ENCODE data around the gene CAMSAP2. TPM values are rescaled to one million over a fixed set of nuclear protein-coding genes. Genes with fewer than 3 reads are reported as not detected.

The CAMSAP2 gene
- total and polyA plus RNA-seq, 10 of the 15 experiments (the other 5 are each of a cell fraction or from before 2014, with no cell fraction given): 3.9 to 19.8 (median 8.0) TPM

DNA sequence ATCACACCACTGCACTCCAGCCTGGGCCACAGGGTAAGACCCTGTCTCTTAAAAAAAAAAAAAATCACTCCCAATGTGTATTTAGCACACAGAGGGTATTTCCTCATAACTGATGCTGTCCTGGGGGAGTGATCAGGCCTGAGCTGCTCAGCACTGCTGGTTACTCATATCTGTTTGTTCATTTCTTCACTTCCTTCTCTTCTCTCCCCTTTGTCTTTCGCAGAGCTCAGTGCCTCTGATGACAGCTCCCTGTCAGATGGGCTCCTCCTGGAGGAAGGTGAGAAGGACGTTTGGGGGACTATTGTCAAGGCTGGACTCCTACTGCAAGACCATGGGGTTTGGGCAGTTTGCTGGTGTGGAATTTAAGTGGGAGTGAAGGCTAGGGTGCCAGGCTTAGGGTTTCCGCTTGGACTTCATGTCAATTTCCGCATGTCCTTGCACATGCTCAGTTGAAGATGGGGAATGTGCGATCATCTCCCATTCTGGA lies 169.0 kb downstream of the CAMSAP2 start:
- peak; percentile 67 for DNase-seq (ENCODE audit: low read depth, low spot score)
- Histone ChIP-seq H3K27ac (ENCODE audit: control insufficient read depth, insufficient read depth) (no peak overlapping the region), H3K9ac (ENCODE audit: control insufficient read depth, insufficient read depth, low read length) (no peak overlapping the region), H3K4me2 (ENCODE audit: control insufficient read depth, insufficient read depth) (no peak overlapping the region), H3K27me3 (replicated peaks in 1 of 2; ENCODE audit: control insufficient read depth in 2 of 2, insufficient read depth in 2 of 2, low read length in 1 of 2) (no peaks in the 10 kb centered on the region), H3K4me3 (no peak overlapping the region), H3K9me3 (replicated peaks; ENCODE audit: control insufficient read depth, insufficient read depth, low read length) (no peaks in the 10 kb centered on the region; the same call in 2 of the 3 replicates), H4K20me1 (ENCODE audit: control insufficient read depth, insufficient read depth) (no peaks in the 10 kb centered on the region), H3K4me1 (ENCODE audit: control insufficient read depth, insufficient read depth, low read length) (peaks cover 15% of the 10 kb centered on the region), H2AFZ (ENCODE audit: control insufficient read depth, low read depth, low read length) (no peak overlapping the region), H3K36me3 (ENCODE audit: control insufficient read depth in 2 of 2, insufficient read depth in 2 of 2, low read length in 1 of 2) (peaks cover 0 to 3% of the 10 kb centered on the region in 2 experiments; a peak in 2 of 4 replicates), H3K79me2 (ENCODE audit: control insufficient read depth, insufficient read depth, low read length) (no peaks in the 10 kb centered on the region)
- RAD21 ChIA-PET (ENCODE audit: unreplicated experiment): interaction anchor here (0.6 to 5.5 kb wide), 15 partner anchors 11 to 285 kb away, joined by 3 to 53 read pairs (median 7); partner anchors contain the start of gene INAVA
- CTCF ChIA-PET: interaction anchor here (0.6 to 9.2 kb wide), 16 partner anchors 11 to 288 kb away, joined by 3 to 131 read pairs (median 4); partner anchors contain the start of genes INAVA and TMEM9
- intact Hi-C loops (cut with micrococcal nuclease; ENCODE audit: unreplicated experiment): loop anchor here (2.0 to 5.0 kb wide), 4 partner anchors 19 to 280 kb away; no protein-coding TSS in a partner anchor
- SMC1A ChIA-PET (ENCODE audit: uncharacterized antibody, unreplicated experiment): interaction anchor here (0.7 to 11.7 kb wide), 18 partner anchors 15 to 353 kb away, joined by 3 to 193 read pairs (median 4); partner anchors contain the start of gene INAVA
- no peak for FAIRE-seq
- 67% methylated on average over 5 of the region's 5 CpGs for WGBS (ENCODE audit: insufficient coverage, insufficient replicate concordance, low lambda C conversion rate, missing lambda C conversion rate)
- BruUV-seq (replicated peaks): no TSS peak
- in situ Hi-C loops (cut with MboI): loop anchor here (5.0 kb wide), 1 partner anchor 135 kb away; no protein-coding TSS in a partner anchor
- POLR2A ChIA-PET: interaction anchor here (0.7 to 6.3 kb wide), 12 partner anchors 11 to 282 kb away, joined by 3 to 60 read pairs (median 8); partner anchors contain the start of gene INAVA
- ATAC-seq: peak; percentile 74
- peak in 1 of 2 experiments; percentile 65; a peak in 2 of 4 replicates for TF ChIP-seq IKZF2 (IDR thresholded peaks at IDR 0.05)
- TF ChIP-seq FOXM1 (IDR thresholded peaks at IDR 0.05; ENCODE audit: low read depth, low read length): no peak
- TF ChIP-seq POLR2AphosphoS2 (IDR thresholded peaks at IDR 0.05; ENCODE audit: low read depth, low read length): no peak
- no peak for TF ChIP-seq RUNX3 (IDR thresholded peaks at IDR 0.05; ENCODE audit: low read length)
- peak; percentile 15; the same call in 1 of the 2 replicates for TF ChIP-seq ZNF217 (IDR thresholded peaks at IDR 0.05)
- TF ChIP-seq, protein P1, sequence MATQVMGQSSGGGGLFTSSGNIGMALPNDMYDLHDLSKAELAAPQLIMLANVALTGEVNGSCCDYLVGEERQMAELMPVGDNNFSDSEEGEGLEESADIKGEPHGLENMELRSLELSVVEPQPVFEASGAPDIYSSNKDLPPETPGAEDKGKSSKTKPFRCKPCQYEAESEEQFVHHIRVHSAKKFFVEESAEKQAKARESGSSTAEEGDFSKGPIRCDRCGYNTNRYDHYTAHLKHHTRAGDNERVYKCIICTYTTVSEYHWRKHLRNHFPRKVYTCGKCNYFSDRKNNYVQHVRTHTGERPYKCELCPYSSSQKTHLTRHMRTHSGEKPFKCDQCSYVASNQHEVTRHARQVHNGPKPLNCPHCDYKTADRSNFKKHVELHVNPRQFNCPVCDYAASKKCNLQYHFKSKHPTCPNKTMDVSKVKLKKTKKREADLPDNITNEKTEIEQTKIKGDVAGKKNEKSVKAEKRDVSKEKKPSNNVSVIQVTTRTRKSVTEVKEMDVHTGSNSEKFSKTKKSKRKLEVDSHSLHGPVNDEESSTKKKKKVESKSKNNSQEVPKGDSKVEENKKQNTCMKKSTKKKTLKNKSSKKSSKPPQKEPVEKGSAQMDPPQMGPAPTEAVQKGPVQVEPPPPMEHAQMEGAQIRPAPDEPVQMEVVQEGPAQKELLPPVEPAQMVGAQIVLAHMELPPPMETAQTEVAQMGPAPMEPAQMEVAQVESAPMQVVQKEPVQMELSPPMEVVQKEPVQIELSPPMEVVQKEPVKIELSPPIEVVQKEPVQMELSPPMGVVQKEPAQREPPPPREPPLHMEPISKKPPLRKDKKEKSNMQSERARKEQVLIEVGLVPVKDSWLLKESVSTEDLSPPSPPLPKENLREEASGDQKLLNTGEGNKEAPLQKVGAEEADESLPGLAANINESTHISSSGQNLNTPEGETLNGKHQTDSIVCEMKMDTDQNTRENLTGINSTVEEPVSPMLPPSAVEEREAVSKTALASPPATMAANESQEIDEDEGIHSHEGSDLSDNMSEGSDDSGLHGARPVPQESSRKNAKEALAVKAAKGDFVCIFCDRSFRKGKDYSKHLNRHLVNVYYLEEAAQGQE (IDR thresholded peaks at IDR 0.05; ENCODE audit: low read depth, low read length): no peak
- no peak for TF ChIP-seq KDM1A (IDR thresholded peaks at IDR 0.05; ENCODE audit: borderline replicate concordance)
- TF ChIP-seq SUPT20H (IDR thresholded peaks at IDR 0.05; ENCODE audit: borderline replicate concordance, control insufficient read depth, low read depth, low read length): no peak
- no peak for TF ChIP-seq SREBF1 (IDR thresholded peaks at IDR 0.05; ENCODE audit: low read length)
- no peak for TF ChIP-seq NFYB (IDR thresholded peaks at IDR 0.05; ENCODE audit: insufficient read depth, low read depth, low read length)
- TF ChIP-seq BRCA1 (IDR thresholded peaks at IDR 0.05; ENCODE audit: low read depth, low read length): no peak
- peak; percentile 92 for TF ChIP-seq ZNF24 (IDR thresholded peaks at IDR 0.05)
- TF ChIP-seq DPF2 (IDR thresholded peaks at IDR 0.05): peak; percentile 29; the same call in 1 of the 2 replicates
- TF ChIP-seq PML (IDR thresholded peaks at IDR 0.05; ENCODE audit: low read length): no peak
- TF ChIP-seq FOXK2 (IDR thresholded peaks at IDR 0.05): no peak
- TF ChIP-seq, protein P2, sequence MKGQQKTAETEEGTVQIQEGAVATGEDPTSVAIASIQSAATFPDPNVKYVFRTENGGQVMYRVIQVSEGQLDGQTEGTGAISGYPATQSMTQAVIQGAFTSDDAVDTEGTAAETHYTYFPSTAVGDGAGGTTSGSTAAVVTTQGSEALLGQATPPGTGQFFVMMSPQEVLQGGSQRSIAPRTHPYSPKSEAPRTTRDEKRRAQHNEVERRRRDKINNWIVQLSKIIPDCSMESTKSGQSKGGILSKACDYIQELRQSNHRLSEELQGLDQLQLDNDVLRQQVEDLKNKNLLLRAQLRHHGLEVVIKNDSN (IDR thresholded peaks at IDR 0.05; ENCODE audit: borderline replicate concordance, extremely low read length, insufficient read depth, low read depth, low read length): no peak
- TF ChIP-seq EP300 (IDR thresholded peaks at IDR 0.05; ENCODE audit: borderline replicate concordance in 1 of 2, control insufficient read depth in 1 of 2, low read depth in 2 of 2, low read length in 2 of 2): peak; percentile 44 to 60; a peak in 2 of 4 replicates
- no peak for TF ChIP-seq CBX3 (IDR thresholded peaks at IDR 0.05; ENCODE audit: borderline replicate concordance, low read depth)
- TF ChIP-seq EGR1 (IDR thresholded peaks at IDR 0.05; ENCODE audit: borderline replicate concordance in 1 of 2, low read depth in 2 of 2, low read length in 2 of 2): no peak
- 0 out of 2 replicates have a peak, but pooled peaks have one; percentile 2 for TF ChIP-seq NRF1 (conservative IDR thresholded peaks at IDR 0.05; ENCODE audit: low read depth, low read length)
- TF ChIP-seq SMARCA5 (IDR thresholded peaks at IDR 0.05): no peak

Data from GM12878 (cell line).